Activated naive CD8-positive, alpha-beta T cell treated with anti-CD3 and anti-CD28 coated beads, Interleukin-2, amount 50 U/mL, for 16 hours (primary cell): Measurements from ENCODE around the gene TIMM10B.
"Not testable (repeated sequence)": the region's sequence is repeated elsewhere in the genome, so short reads cannot be mapped to it uniquely, and the experiment has no call there.

ENCODE experiments used
- DNase-seq: peaks from one replicate; pipeline ENCODE4 v3.0.0-alpha.2; 2020; ENCODE audit warnings: low read depth, low spot score

TIMM10B gene

DNA sequence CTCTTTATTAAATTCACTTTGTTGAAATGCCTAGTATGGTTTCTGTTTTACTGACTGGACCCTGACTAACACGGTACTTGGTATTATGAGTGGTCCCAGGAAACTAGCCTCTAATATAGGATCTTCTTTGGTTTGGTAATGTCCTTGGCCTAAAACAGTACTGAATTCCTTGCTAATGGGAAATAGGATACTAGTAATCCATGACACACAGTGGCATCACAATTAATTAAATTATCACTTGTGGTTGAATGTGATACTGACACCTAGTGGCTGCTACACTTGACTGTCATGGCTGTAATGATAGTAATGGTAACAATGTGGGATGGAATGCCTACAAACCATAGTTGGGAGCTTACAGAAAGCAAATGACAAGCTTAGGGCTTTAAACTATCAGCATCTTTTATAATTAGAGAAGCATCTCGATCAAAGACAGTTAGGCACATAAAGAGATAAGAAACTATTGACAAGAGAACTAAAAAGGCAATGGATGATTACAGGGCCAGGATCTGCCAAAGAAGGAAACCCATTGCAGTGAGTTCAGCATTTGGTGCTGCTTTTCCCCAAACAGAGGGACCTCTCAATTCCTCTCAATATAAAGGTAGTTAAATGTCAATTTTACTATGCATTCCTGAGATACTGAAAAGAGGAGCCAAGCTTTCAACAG is 24.4 kb downstream of the TIMM10B start:
- no peak for DNase-seq

DNA sequence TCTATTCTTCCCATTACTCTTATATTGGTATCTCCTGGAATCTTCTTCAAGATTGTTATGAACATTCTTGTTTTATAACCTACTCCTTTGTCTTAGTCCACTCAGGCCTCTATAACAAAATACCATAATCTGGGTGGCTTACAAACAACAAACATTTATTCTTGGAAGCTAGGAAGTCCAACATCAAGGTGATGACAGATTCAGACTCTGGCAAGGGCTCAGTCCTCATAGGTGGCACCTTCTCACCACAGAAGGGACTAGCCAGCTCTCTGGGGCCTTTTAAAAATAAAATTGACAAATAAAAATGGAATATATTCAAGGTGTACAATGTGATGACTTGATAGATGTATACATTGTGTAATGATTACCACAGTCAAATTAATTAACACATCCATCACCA is 35.6 kb downstream of the TIMM10B start:
- DNase-seq: no peak

DNA sequence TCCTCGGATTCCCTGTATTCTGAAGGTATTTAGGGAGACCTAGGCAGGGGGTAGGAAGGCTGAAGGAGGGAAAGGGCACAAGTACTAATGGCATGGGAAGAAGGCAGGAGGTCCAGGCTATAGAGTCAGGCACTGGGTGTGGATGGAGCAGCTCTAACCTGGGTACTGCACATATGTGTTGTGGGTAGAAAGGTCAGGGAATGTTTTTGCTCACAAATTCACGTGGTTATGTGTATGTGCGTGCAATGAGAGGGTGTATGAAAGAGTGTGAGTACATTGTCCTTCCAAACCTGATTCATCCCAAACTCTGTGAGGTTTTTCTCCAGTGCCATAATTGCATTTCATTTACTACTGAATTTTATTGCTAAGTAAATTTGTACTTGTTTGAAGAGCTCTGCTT is 39.0 kb downstream of the TIMM10B start:
- no peak for DNase-seq

DNA sequence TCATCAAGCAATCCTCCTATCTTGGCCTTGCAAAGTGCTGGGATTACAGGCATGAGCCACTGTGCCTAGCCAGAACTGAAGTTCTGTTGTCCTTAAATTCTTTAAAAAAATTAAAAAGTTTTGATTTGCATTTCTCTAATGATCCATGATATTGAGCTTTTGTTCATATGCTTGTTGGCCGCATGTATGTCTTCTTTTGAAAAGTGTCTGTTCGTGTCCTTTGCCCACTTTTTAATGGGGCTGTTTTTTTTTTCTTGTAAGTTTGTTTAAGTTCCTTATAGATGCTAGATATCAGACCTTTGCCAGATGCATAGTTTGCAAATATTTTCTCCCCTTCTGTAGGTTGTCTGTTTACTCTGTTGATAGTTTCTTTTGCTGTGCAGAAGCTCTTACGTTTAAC is 40.6 kb downstream of the TIMM10B start:
- DNase-seq: not testable (repeated sequence)

DNA sequence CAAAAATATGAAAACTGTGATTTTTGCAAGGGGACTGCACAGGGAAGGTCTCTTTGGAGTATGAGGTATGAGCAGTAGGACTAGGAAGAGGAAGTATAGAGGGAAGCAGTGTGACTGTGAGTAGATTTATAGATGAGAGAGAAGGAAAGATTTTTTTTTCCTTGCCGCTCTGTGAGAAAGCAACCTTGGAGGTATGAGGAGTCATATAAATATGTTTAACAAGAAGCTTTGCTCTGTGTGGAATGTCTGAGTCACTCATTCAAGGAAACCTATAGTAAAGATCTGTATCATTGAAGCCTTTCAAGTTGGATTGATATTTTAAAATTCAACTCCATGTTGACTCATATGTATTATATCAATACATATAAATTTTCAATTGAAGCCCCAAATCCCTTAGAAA is 42.0 kb downstream of the TIMM10B start:
- no peak for DNase-seq

DNA sequence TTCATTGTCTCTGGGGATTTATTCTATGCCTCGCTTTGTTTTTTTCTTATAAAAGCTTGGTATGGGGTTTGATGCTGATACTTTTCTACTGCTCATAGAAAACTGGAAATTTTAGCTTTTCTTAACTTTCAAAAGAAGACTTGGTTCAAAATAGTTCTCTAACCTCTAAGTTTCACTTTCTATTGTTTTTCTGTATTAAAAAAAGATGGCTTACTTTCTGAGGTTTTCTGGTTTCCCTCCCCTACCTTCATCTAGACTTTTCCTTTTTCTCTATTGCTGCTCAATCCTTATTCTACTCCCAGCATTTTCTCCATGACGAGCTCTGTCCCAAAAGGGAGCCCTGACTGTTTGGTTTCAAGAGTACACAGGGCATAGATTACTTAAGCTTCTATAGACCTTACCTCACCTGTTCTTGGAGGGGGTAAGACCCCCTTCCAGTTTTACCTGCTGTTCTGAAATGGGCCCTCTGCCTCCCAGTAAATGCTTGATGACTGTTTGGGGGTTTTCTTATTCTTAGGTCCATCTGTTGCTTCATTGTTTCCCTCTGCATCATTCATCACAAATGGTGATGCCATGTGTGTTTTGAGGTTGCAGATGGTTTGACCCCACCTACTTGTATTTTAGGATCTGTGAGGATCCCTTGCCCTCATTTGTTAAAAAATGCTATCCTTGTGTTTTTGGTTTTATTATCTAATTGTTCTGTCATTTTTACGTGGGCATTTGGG is 45.3 kb downstream of the TIMM10B start:
- no peak for DNase-seq

DNA sequence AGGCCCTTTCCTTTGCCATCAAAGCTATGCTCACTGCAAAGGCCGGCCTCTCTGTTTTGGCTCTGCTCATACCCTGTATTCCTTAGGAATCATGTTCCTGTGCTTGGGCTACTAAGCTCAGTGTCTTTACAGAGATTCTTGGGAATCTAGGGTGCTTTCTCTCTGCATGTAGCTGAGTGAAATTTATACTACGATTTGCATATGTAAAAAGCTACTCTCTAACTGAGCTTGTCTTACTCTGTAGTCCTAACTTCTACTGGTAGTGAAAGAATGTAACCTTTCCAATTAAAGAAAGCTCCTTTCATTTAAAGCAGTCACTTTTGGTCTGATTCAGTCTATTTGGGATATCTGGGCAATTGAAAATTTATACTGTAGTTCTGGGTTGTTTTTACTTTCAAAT is 48.0 kb downstream of the TIMM10B start:
- no peak for DNase-seq

DNA sequence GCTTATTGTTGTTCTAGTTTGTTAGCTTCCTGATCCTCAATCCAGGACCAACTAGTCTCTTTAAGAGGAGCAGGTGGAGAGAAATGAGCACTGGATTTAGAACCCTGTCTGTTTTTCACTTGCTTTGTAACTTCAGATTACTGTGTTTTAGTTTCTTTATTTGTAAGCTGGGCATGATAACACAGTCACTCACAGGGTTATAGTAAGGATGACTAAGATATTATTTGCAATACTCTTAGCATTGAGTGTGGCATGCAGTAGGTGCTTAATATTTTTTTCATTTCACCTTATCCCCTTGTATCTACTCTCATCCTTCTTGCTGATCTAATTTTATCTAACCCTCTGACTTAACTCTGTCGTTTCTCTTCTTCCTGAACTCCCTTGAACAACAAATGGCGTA is 49.5 kb downstream of the TIMM10B start:
- DNase-seq: no peak

DNA sequence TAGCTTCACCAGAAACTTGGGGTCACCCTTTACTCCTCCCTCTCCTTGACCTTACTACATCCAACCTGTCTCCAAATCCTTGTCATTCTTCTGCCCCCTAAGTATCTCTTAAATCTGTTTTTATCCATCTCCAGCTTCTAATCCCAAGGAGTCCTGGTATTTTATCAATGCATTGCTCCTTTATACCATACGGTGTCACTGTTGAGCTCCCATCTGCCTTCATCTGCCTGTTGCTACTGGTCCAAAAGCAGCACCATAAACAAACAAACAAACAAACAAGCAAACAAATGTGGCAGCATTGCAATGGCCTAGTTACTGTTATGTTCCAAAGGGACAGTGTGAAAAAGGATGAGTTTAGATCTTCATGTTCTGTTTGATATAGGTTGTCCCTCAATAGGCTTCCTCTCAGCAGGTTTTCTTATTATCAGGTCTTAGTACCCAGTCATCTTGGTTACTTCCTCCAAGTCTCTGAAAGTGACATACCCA is 50.0 kb downstream of the TIMM10B start:
- DNase-seq: no peak
